Breast epithelium (tissue), 3 donors: Measurements from ENCODE around the gene M1AP.

Experiments
- POLR2A ChIP-seq: fragments of 450-650 bp; IDR thresholded peaks from one replicate; pipeline ENCODE4 v1.6.1; 2016; ENCODE audit warnings: antibody characterized with exemption, mild to moderate bottlenecking, moderate library complexity
- POLR2AphosphoS5 ChIP-seq, 3 donors: sonication (generic); formaldehyde crosslinking; IDR thresholded peaks; one replicate each; pipeline ENCODE4 v1.6.1; 2017; ENCODE audit warnings: antibody characterized with exemption in 3 of 3
- TF ChIP-seq, protein P1 (sequence below), 3 donors: fragments of 450-650 bp; IDR thresholded peaks; one replicate each; pipeline ENCODE4 v1.5.1; 2016 to 2017; ENCODE audit warnings: antibody characterized with exemption in 3 of 3, mild to moderate bottlenecking in 3 of 3, moderate library complexity in 3 of 3

DNA sequence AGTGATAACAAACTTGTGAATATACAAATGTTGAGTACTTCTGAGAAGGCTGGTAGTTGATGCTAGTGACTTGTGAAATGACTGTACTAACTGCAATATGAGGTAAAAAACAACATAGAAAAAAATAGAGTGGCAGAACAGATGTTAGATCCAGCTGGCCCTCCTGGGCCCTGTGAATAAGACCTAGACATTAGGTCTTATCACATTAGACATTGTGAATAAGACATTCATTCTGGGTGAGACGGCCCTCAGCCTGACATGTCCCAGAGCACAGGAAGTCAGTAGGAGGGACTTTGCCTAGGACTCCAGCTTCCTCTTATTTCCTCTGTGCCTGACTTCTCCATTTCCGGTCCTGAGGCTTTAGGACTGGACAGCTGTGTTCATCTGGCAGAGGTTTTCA, 70.7 kb downstream of the M1AP start:
- TF ChIP-seq, protein P1, sequence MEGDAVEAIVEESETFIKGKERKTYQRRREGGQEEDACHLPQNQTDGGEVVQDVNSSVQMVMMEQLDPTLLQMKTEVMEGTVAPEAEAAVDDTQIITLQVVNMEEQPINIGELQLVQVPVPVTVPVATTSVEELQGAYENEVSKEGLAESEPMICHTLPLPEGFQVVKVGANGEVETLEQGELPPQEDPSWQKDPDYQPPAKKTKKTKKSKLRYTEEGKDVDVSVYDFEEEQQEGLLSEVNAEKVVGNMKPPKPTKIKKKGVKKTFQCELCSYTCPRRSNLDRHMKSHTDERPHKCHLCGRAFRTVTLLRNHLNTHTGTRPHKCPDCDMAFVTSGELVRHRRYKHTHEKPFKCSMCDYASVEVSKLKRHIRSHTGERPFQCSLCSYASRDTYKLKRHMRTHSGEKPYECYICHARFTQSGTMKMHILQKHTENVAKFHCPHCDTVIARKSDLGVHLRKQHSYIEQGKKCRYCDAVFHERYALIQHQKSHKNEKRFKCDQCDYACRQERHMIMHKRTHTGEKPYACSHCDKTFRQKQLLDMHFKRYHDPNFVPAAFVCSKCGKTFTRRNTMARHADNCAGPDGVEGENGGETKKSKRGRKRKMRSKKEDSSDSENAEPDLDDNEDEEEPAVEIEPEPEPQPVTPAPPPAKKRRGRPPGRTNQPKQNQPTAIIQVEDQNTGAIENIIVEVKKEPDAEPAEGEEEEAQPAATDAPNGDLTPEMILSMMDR (IDR thresholded peaks at IDR 0.05): no peak
- TF ChIP-seq POLR2AphosphoS5 (IDR thresholded peaks at IDR 0.05) (no peak), POLR2A (no peak)
